NCI-H446 (cell line): ENCODE results near the gene C12orf75.
"Not testable (repeated sequence)": the region's sequence is repeated elsewhere in the genome, so short reads cannot be mapped to it uniquely, and the experiment has no call there.

ENCODE experiments used
- DNase-seq, 2 experiments: peaks; one replicate each; lab custom pipeline; 2025; lab: John Stamatoyannopoulos, UW

Gene C12orf75

DNA sequence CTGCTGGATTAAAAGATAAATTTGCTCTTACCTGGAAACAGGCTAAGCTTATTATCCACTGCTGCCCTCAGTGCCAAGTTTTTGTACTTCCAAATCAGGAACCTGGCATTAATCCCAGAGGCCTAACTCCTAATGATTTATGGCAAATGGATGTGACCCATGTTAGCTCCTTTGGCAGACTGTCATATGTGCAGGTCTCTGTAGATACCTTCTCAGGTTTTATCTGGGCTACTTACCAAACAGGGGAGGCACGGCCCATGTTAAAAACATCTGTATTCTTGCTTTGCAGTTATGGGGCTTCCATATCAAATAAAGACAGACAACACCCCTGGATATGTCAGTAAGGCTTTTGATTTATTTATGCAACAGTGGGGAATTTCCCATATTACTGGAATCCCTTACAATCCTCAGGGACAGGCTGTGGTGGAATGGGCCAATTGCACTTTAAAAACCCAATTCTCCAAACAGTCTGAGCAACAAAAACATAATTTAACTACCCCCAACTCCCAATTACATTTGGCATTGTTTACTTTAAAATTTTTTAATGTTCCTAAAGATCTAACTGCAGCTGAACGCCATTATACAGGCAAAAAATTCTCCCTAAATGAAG, 19.9 kb upstream of the C12orf75 start:
- not testable (repeated sequence) for DNase-seq

GRCh38 chr12:105311936-105312335, 18.6 kb upstream of the C12orf75 start:
- DNase-seq = not testable (repeated sequence)

DNA sequence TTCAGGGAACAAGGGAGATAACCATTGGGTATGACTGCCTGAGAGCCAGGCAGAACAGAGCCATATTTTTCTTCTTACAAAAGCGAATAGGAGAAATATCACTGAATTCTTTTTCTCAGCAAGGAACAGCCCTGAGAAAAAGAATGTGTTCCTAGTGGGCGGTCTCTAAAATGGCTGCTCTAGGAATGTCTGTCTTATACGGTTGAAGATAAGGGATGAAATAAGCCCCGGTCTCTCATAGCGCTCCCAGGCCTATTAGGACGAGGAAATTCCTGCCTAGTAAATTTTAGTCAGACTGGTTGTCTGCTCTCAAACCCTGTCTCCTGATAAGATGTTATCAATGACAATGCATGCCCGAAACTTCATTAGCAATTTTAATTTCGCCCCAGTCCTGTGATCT, 16.7 kb upstream of the C12orf75 start:
- not testable (repeated sequence) for DNase-seq

- DNase-seq = no peak
Observed at GRCh38 chr12:105315130-105315529, 15.4 kb upstream of the C12orf75 start.

GRCh38 chr12:105315726-105316125, 14.8 kb upstream of the C12orf75 start:
- DNase-seq = no peak

DNA sequence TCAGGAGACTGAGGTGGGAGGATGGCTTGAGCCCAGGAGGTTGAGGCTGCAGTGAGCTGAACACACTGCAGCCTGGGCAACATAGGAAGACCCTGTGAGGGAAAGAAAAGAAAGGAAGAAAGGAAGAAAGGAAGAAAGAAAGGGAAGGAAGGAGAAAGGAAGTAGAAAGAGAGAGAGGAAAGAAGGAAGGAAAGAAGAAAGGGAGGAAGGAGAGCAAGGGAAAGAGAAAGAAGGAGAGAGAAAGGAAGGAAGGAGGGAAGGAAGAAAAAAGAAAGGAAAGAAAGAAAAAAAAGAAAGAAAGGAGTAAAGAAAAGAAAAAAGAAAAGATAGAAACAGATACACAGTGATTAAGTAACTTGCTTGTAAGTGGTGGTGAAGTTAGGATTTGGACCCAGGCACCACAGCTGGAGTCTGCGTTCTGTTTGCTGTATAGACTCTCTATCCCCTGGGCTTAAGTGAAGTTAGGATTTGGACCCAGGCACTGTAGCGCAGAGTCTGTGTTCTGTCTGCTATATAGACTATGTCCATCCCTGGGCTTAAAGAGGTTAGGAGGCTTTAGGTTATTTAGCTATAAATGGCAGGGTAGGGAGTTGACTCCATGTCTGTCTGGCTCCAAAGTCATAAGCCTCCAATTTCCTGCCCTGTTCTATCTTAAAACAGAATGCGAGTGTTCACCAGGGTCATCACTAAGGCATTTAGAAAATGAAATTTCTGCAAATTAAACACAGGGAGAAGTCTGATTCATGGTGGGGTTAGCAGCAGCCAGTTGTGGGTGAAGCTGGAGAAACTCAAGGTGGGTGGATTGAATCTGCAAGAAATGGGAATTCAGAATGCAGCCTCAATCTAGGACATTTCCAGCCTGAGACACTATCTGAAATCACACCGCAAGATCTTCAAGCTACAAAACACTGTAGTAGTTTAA, 13.3 kb upstream of the C12orf75 start:
- DNase-seq = no peak

- DNase-seq = no peak
Observed at GRCh38 chr12:105317942-105318621, 12.4 kb upstream of the C12orf75 start.

DNA sequence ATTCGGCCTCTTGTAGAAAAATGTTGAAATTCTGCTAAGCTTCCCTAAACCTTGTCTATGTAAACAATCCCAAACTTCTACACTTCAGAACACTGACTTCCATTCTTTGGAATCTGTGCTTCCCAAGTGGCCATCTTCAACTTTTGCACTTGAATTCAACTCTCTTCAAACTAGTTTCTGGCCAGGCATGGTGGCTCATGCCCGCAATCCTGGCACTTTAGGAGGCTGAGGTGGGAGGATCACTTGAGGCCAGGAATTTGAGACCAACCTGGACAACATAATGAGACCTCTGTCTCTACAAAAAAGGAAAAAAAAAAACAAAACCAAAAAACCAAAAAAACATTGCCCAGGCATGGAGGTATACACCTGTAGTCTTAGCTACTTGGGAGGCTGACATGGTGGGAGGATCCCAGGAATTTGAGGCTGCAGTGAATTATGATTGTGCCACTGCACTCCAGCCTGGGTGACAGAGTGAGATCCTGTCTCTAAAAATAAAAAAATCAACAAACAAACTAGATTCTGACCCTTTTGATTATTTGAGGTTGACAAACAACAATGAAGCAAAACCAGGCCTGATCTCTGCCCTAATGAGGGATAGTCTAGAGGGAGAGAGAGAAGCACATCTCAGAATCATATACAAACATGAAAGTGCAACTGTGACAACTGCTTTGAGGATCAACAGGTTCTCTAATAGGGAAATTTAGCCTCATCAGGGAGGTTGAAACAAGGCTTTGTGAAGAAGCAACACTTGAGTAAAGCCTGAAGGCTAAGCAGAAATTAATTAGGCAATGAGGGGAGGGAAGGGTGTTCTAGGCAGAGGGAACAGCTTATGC, 11.6 kb upstream of the C12orf75 start:
- DNase-seq = no peak

DNA sequence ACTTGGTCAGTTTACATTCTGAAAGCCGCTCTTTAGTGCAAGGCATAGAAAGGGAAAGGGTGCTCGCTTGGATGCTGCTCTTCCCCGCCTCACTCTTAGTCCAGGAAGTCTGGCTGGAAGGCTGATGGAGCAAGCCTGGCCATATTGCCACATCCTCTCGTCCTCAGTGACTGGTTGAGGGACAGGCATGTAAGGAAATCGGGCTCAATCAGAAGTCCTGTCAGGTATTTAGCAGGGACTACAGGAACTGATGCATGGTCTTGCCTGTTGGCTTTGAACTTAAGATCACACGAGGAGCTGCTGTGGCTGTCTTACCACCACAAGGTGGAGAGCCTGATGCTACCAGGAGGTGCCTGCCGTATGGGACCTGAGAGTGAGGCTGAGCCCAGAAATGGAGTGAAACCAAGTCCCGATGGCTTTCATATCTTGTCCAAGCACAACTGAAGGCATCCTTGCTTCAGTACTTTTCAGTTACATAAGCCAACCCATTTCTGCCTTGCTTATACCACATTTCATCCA, 10.7 kb upstream of the C12orf75 start:
- DNase-seq = no peak

- no peak for DNase-seq
Observed at GRCh38 chr12:105321125-105321524, 9.4 kb upstream of the C12orf75 start.

- no peak for DNase-seq
Observed at GRCh38 chr12:105322070-105322469, 8.4 kb upstream of the C12orf75 start.

- no peak for DNase-seq
Observed at GRCh38 chr12:105324704-105325103, 5.8 kb upstream of the C12orf75 start.

- no peak for DNase-seq
Observed at GRCh38 chr12:105325117-105325516, 5.4 kb upstream of the C12orf75 start.

- no peak for DNase-seq
Observed at GRCh38 chr12:105329926-105330282, 587 bp upstream of the C12orf75 start.

DNA sequence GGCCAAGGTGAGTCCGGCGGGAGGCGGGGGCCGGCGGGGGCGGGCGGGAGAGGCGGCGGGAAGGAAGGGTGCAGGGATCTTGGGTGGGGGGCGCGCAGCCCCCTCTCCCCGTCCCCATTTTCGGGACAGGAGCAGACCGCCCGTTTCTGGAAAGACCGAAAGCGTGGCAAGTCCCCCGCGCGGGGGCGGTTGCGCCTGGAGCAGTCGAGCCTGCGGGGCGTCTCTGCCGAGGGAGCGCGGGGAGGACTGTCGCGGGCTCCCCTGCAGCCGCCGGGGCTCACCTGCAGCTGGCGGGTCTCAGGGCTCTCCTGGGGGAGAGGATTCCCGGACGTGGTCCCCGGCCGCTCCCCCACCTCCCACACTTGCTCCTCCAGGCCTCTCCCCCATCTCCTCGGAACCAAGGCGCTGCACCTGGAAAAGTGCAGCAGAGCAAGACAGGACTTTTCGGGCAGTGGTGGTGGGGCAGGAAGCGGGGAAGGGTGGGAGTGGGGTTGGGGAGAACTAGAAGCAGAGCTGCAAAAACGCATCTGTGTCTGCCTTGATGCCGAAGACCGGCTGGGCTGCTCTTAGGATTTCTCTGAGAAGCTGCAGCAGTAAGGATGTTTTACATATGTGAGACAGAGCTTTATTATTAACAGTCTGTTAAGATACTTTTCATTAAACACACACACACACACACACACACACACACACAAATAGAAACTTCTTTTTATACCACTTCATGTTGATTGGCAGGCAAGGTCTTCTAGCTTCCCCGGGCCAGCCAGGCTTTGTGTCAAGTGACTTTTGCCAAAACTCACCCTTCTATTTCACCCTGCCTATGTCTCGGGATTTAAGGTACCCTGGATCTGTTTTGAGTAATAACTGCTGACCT, 677 bp downstream of the C12orf75 start:
- peak in 1 of 2 experiments; percentile 1 for DNase-seq

GRCh38 chr12:105331805-105332251, 1.3 kb downstream of the C12orf75 start:
- DNase-seq = no peak

DNA sequence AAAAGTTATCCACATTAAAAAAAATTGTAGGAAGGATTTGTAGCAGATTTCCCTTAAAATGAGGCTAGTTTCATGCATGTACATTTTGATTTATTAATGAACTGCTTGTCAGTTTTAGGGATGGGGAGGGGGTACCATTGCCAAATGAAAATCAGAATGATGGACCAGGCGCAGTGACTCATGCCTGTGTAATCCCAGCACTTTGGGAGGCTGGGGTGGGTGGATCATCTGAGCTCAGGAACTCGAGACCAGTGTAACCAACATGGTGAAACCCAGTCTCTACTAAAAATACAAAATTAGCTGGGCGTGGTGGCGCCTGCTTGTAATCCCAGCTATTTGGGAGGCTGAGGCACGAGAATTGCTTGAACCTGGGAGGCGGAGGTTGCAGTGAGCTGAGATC, 1.8 kb downstream of the C12orf75 start:
- DNase-seq = not testable (repeated sequence)

DNA sequence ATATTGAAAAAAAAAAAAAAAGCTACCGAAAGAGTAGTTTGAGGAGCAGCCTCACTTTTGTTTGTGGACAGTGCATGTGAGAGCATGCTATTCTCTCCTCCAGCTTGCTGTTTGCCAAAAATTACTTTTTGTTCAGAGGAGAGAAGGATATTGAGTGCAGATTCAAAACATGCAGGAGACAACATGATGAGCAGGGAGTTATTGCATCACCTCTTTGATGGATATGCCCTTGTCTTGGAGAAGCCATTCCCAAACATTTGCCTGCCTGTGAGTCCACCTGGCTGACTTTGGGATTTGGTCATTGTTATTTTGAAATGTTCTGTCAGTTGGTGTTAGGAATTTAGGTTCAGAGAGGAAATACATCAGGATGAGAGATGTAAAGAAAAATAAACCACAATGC, 2.4 kb downstream of the C12orf75 start:
- no peak for DNase-seq

GRCh38 chr12:105334001-105334400, 3.5 kb downstream of the C12orf75 start:
- DNase-seq = no peak

DNA sequence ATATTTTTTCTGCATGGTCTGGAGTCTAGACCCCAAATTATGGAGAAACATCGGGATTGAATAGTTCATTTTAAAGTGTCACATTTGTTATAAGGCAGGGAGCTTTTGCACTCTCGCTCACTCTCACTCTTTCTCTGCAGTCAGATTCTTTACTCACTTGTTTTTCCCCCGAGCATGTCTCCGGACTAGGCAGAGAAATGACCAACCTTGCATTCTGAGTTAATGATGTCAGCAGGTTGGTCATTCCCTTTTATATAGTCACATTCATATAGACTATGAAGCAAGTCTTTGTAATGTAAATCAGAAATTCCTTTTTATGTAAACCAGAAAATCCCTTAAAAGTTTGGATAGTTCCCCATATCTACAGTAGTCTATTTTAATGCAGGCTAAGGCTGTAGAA, 4.1 kb downstream of the C12orf75 start:
- DNase-seq = no peak

- DNase-seq = no peak
Observed at GRCh38 chr12:105335856-105336255, 5.4 kb downstream of the C12orf75 start.
